ENCODE measurements around the gene RNF128. TPM values are rescaled to one million over a fixed set of nuclear protein-coding genes. Genes with fewer than 3 reads are reported as not detected.
"Not testable (repeated sequence)": the region's sequence is repeated elsewhere in the genome, so short reads cannot be mapped to it uniquely, and the experiment has no call there.

Gene RNF128
- total RNA-seq, 4 donors from 2014 or later, result 13.5 to 19.6 (median 15.1) TPM

DNA sequence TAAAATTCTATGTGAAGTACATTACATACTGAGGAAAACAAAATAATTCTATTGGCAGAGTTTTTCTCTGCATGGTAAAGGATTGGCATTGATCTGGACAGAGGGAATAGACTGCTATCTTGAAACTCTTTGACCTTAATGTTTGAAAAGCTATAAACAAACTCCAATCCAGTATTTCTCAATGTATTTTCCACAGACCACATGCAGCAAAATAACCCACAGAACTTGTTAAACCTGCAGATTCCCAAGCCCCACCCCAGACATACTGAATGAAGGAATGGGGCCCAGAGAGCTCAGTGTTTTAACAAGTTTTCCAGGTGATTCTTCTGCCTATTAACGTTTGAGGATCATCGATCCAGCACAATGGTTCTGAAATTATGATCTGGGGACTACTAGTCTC is 15.7 kb downstream of the RNF128 start:
- H3K36me3 ChIP-seq, result no peaks in the 10 kb centered on the region
- no peaks in the 10 kb centered on the region for H3K27me3 ChIP-seq
- WGBS, result 59% methylated on average over 2 of the region's 2 CpGs
- no peaks in the 10 kb centered on the region for H3K9me3 ChIP-seq
- no peak for DNase-seq (ENCODE audit: low spot score in 2 of 2)
- H3K4me1 ChIP-seq, result no peaks in the 10 kb centered on the region
- TF ChIP-seq EP300 (IDR thresholded peaks at IDR 0.05) (no peak), POLR2AphosphoS5 (IDR thresholded peaks at IDR 0.05) (no peak), POLR2A (IDR thresholded peaks at IDR 0.05) (no peak)
- TF ChIP-seq, protein P1, sequence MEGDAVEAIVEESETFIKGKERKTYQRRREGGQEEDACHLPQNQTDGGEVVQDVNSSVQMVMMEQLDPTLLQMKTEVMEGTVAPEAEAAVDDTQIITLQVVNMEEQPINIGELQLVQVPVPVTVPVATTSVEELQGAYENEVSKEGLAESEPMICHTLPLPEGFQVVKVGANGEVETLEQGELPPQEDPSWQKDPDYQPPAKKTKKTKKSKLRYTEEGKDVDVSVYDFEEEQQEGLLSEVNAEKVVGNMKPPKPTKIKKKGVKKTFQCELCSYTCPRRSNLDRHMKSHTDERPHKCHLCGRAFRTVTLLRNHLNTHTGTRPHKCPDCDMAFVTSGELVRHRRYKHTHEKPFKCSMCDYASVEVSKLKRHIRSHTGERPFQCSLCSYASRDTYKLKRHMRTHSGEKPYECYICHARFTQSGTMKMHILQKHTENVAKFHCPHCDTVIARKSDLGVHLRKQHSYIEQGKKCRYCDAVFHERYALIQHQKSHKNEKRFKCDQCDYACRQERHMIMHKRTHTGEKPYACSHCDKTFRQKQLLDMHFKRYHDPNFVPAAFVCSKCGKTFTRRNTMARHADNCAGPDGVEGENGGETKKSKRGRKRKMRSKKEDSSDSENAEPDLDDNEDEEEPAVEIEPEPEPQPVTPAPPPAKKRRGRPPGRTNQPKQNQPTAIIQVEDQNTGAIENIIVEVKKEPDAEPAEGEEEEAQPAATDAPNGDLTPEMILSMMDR (IDR thresholded peaks at IDR 0.05), result no peak
- no peak overlapping the region for H3K4me3 ChIP-seq
- H3K27ac ChIP-seq, result no peak overlapping the region

DNA sequence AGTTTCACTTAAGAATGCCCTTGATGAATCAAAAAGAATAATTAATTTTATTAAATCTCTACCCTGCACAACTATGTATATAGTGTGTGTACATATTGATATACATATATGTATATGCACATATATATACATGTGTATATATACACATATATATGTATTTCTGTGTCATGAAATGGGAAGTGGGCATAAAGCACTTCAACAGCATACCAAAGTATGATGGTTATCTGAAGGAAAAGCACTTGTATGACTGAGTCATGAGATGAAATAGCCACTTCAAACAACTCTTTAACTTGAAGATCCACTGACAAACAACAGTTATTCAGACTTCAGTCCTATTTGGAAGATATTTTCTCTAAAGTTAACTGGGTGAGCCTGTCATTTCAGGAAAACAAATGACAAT is 16.3 kb downstream of the RNF128 start:
- Histone ChIP-seq H3K27me3 (no peaks in the 10 kb centered on the region), H3K4me3 (no peak overlapping the region), H3K36me3 (no peaks in the 10 kb centered on the region), H3K27ac (no peak overlapping the region), H3K9me3 (no peaks in the 10 kb centered on the region), H3K4me1 (no peaks in the 10 kb centered on the region)
- TF ChIP-seq EP300 (IDR thresholded peaks at IDR 0.05) (no peak), POLR2AphosphoS5 (IDR thresholded peaks at IDR 0.05) (no peak), POLR2A (IDR thresholded peaks at IDR 0.05) (no peak)
- TF ChIP-seq, protein P1 (IDR thresholded peaks at IDR 0.05), result no peak
- DNase-seq (ENCODE audit: low spot score in 2 of 2), result no peak

DNA sequence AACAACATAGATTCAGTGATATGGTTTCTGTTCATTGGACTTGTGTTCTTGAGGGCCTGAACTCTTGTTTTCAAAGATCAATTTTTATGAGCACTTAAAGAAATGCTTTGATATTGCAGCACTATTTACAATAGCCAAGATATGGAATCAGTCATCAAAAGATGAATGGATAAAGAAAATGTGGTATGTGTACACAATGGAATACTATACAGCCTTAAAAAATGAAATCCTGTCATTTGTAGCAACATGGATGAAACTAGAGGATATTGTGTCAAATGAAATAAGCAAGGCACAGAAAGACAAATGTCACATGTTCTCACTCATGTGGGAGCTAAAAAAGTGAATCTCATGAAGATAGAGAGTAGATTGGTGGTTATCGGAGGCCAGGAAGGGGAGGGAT is 21.9 kb downstream of the RNF128 start:
- Histone ChIP-seq H3K4me3 (no peak overlapping the region), H3K27me3 (no peaks in the 10 kb centered on the region), H3K9me3 (no peaks in the 10 kb centered on the region), H3K36me3 (no peaks in the 10 kb centered on the region), H3K4me1 (no peaks in the 10 kb centered on the region), H3K27ac (no peak overlapping the region)
- WGBS, result 95% methylated on average over 1 of the region's 1 CpG
- no peak for DNase-seq (ENCODE audit: low spot score in 2 of 2)
- TF ChIP-seq POLR2A (IDR thresholded peaks at IDR 0.05), result no peak
- TF ChIP-seq POLR2AphosphoS5 (IDR thresholded peaks at IDR 0.05), result no peak
- no peak for TF ChIP-seq EP300 (IDR thresholded peaks at IDR 0.05)
- TF ChIP-seq, protein P1 (IDR thresholded peaks at IDR 0.05), result no peak

DNA sequence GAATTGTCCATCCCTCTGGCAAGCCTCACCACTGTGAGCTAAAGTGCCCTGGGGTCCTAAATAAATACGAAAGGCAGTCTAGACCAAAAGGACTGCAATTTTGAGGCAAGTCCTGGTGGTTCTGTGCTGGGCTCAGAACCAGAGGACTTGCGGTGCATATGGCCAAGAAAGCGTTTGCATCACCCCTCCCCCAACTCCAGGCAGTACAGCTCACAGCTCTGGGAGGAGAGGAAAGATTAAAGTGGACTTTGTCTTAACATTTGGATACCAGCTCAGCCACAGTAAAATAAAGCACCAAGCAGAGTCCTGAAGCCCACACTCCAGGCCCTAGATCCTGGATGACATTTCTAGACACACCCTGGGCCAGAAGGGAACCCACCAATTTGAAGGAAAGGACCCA is 24.9 kb downstream of the RNF128 start:
- Histone ChIP-seq H3K36me3 (no peaks in the 10 kb centered on the region), H3K27ac (no peak overlapping the region), H3K4me1 (no peaks in the 10 kb centered on the region), H3K9me3 (no peaks in the 10 kb centered on the region), H3K27me3 (no peaks in the 10 kb centered on the region), H3K4me3 (no peak overlapping the region)
- TF ChIP-seq EP300 (IDR thresholded peaks at IDR 0.05) (no peak), POLR2A (IDR thresholded peaks at IDR 0.05) (no peak), POLR2AphosphoS5 (IDR thresholded peaks at IDR 0.05) (no peak)
- TF ChIP-seq, protein P1 (IDR thresholded peaks at IDR 0.05), result no peak
- no peak for DNase-seq (ENCODE audit: low spot score in 2 of 2)
- 79% methylated on average over 3 of the region's 3 CpGs for WGBS

DNA sequence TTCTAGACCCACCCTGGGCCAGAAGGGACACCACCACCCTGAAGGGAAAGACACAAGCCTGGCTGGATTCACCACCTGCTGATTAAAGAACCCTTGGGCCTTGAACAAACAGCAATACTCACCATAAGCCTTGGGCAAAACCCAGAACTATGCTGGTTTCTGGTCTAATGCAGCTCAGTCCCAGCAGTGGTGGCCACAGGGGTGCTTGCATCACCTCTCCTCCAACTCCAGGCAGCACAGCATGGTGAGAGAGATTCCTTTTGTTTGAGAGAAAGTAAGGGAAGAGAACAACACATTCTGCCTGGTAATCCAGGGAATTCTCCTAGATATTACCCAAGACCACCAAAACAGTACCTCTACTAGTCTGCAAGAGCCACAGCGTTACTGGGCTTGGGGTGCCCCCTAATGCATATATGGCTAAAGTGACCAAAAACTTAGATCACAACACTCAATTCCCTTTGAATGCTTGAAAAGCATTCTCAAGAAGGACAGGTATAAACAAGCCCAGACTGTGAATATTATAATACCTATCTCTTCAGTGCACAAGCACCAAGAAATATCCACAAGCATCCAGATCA is 25.7 kb downstream of the RNF128 start:
- DNase-seq (ENCODE audit: low spot score in 2 of 2), result no peak
- 63% methylated on average over 1 of the region's 1 CpG for WGBS
- no peak for TF ChIP-seq POLR2A (IDR thresholded peaks at IDR 0.05)
- TF ChIP-seq EP300 (IDR thresholded peaks at IDR 0.05), result no peak
- TF ChIP-seq POLR2AphosphoS5 (IDR thresholded peaks at IDR 0.05), result no peak
- TF ChIP-seq, protein P1 (IDR thresholded peaks at IDR 0.05), result no peak
- Histone ChIP-seq H3K9me3 (no peaks in the 10 kb centered on the region), H3K4me1 (no peaks in the 10 kb centered on the region), H3K27ac (no peak overlapping the region), H3K27me3 (no peaks in the 10 kb centered on the region), H3K4me3 (no peak overlapping the region), H3K36me3 (no peaks in the 10 kb centered on the region)

DNA sequence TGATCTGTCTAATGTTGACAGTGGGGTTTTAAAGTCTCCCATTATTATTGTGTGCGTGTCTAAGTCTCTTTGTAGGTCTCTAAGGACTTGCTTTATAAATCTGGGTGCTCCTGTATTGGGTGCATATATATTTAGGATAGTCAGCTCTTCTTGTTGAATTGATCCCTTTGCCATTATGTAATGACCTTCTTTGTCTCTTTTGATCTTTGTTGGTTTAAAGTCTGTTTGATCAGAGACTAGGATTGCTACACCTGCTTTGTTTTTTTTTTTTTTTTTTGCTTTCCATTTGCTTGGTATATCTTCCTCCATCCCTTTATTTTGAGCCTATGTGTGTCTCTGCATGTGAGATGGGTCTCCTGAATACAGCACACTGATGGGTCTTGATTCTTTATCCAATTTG is 42.8 kb downstream of the RNF128 start:
- H3K4me3 ChIP-seq; H3K27me3 ChIP-seq; H3K27ac ChIP-seq; H3K9me3 ChIP-seq; H3K4me1 ChIP-seq; H3K36me3 ChIP-seq; DNase-seq (ENCODE audit: low spot score in 2 of 2): not testable (repeated sequence)
- 63% methylated on average over 1 of the region's 1 CpG for WGBS

Data from suprapubic skin (tissue), 4 donors.